Thoracic aorta (tissue), 2 donors: ENCODE results near the gene LIN7C. TPM values are rescaled to one million over a fixed set of nuclear protein-coding genes. Genes with fewer than 3 reads are reported as not detected.

Experiments
- ATAC-seq: fragments of 150-250 bp; one replicate; pipeline ENCODE4 v1.8.0; 2017; ENCODE audit warnings: low read depth; ENCODE audit not compliant: insufficient number of reproducible peaks, low FRiP score
- DNase-seq: peaks from one replicate; pipeline ENCODE4 v3.0.0-alpha.2; 2020; ENCODE audit warnings: low spot score
- H3K27ac ChIP-seq, 2 donors: fragments of 200-600 bp; sonication (generic); 1 replicate in 1 of 2; 2 replicates in 1 of 2; pipeline ENCODE4 v1.5.1; 2016; ENCODE audit warnings: mild to moderate bottlenecking in 2 of 2, moderate library complexity in 2 of 2
- H3K27me3 ChIP-seq: fragments of 200-600 bp; sonication (generic); replicated peaks from 2 replicates; pipeline ENCODE4 v1.6.0; 2016; ENCODE audit warnings: mild to moderate bottlenecking; ENCODE audit not compliant: insufficient read depth
- H3K36me3 ChIP-seq: fragments of 200-600 bp; sonication (generic); one replicate; pipeline ENCODE4 v1.5.1; 2016
- H3K4me1 ChIP-seq, 2 donors: fragments of 200-600 bp; sonication (generic); 1 replicate in 1 of 2; 2 replicates in 1 of 2; pipeline versions ENCODE4 v1.5.1 to v1.6.0; 2016; ENCODE audit warnings: low read depth in 2 of 2, mild to moderate bottlenecking in 1 of 2; ENCODE audit not compliant: control insufficient read depth in 1 of 2
- H3K4me3 ChIP-seq: fragments of 200-600 bp; sonication (generic); 2 replicates; pipeline ENCODE4 v1.5.1; 2016; ENCODE audit warnings: mild to moderate bottlenecking
- H3K9me3 ChIP-seq: fragments of 200-600 bp; sonication (generic); 2 replicates; pipeline ENCODE4 v1.5.1; 2016
- total RNA-seq, 2 donors: library from RNA; depleted of rRNA; stranded (reverse); fragments of >200 nt; gene quantifications; one replicate each; pipeline versions ENCODE4 v1.1.0 to v1.2.3, GENCODE V29; 2016
- TF ChIP-seq, protein P1 (sequence below): fragments of 200-600 bp; sonication (generic); IDR thresholded peaks from one replicate; pipeline ENCODE4 v1.5.1; 2019; ENCODE audit warnings: antibody characterized with exemption

LIN7C gene
- total RNA-seq, 2 donors from 2014 or later, result 26.9 to 51.3 TPM

DNA sequence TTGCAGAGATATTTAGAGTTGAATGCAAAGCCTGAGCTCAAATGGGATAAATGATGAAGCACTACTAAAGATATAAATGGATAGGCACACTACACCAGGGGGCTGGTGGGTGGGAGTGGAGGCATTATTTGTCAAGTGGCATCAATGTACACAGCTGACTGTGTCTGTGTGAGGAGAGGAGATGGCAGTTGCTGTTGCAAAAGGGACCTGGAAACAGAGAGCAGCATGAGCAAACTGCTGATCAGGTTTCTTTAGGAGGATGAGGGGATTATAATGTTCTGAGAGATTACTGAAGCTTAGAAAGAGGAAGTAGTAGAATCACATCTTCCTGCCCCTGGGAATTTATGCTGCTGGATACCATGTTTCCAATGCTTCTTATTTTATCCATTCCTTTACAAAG is 39.4 kb upstream of the LIN7C start:
- ATAC-seq, result no peak
- Histone ChIP-seq H3K4me3 (no peak overlapping the region), H3K27ac (no peak overlapping the region), H3K4me1 (no peaks in the 10 kb centered on the region), H3K36me3 (no peaks in the 10 kb centered on the region), H3K27me3 (no peaks in the 10 kb centered on the region), H3K9me3 (no peaks in the 10 kb centered on the region)
- TF ChIP-seq, protein P1, sequence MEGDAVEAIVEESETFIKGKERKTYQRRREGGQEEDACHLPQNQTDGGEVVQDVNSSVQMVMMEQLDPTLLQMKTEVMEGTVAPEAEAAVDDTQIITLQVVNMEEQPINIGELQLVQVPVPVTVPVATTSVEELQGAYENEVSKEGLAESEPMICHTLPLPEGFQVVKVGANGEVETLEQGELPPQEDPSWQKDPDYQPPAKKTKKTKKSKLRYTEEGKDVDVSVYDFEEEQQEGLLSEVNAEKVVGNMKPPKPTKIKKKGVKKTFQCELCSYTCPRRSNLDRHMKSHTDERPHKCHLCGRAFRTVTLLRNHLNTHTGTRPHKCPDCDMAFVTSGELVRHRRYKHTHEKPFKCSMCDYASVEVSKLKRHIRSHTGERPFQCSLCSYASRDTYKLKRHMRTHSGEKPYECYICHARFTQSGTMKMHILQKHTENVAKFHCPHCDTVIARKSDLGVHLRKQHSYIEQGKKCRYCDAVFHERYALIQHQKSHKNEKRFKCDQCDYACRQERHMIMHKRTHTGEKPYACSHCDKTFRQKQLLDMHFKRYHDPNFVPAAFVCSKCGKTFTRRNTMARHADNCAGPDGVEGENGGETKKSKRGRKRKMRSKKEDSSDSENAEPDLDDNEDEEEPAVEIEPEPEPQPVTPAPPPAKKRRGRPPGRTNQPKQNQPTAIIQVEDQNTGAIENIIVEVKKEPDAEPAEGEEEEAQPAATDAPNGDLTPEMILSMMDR, result no peak
- DNase-seq, result no peak

DNA sequence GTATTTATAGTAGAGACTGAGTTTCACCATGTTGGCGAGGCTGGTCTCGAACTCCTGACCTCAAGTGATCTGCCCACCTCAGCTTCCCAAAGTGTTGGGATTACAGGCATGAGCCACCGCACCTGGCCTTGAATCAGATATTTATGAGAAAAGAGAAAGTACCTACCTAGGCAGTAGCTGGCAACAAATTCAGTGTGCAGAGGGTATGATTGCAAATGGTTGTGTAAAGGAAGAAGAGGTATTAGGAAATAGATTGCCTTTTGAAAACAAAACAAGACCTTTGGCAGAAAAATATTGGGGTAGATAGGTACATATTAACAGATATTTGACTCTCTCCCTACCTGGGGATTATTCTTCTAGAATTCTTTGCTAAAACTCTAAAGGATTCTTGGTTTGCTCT is 38.5 kb upstream of the LIN7C start:
- TF ChIP-seq, protein P1, result no peak
- DNase-seq (no peak), ATAC-seq (no peak)
- Histone ChIP-seq H3K4me3 (no peak overlapping the region), H3K27ac (no peak overlapping the region), H3K4me1 (no peaks in the 10 kb centered on the region), H3K27me3 (no peaks in the 10 kb centered on the region), H3K9me3 (no peaks in the 10 kb centered on the region), H3K36me3 (no peaks in the 10 kb centered on the region)

DNA sequence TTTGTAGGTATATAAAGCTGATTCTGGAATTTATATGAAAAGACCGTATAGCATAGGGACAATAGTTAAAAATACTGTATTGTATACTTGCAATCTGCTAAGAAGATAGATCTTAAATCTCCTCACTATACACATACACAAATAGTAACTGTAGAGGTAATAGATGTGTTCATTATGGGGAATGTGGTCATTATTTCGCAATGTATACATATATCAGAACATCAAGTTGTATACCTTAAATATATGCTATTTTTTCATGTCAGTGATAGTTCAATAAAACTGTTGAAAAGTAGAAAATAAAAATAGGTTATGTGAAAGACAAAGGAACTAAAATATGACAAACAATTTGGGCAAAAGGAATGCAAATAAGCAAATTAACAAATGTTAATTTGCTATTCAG is 35.2 kb upstream of the LIN7C start:
- DNase-seq (no peak), ATAC-seq (no peak)
- Histone ChIP-seq H3K27me3 (no peaks in the 10 kb centered on the region), H3K27ac (no peak overlapping the region), H3K36me3 (no peaks in the 10 kb centered on the region), H3K4me1 (no peaks in the 10 kb centered on the region), H3K4me3 (no peak overlapping the region), H3K9me3 (no peaks in the 10 kb centered on the region)
- TF ChIP-seq, protein P1, result no peak

DNA sequence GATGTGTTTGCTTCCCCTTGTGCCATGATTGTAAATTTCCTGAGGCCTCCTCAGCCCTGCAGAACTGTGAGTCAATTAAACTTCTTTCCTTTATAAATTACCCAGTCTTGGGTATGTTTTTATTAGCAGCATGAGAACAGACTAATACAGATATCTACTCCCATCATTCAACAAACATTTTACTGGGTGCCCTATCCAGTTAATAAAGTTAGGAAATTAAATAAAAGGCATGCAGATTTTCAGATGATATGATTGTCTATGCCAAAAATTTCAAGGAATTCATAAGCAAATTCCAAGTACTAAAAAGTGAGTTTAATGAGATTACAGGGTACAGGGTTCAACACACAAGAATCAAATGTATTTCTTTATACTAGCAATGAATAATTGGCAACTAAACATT is 33.5 kb upstream of the LIN7C start:
- no peak for ATAC-seq
- DNase-seq, result no peak
- H3K27ac ChIP-seq, result no peak overlapping the region

DNA sequence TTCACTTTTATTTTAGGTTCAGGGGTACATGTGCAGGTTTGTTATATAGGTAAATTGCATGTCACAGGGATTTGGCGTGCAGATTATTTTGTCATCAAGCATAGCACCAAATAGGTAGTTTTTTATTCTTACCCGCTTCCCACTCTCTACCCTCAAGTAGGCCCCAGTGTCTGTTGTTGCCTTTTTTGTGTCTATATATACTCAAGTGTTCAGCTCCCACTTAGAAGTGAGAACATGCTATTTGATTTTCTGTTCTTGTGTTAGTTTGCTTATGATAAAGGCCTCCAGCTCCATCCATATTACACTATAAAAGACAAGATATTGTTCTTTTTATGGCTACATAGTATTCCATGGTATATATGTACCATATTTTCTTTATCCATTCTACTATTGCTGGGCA is 28.5 kb upstream of the LIN7C start:
- no peaks in the 10 kb centered on the region for H3K9me3 ChIP-seq
- no peak for ATAC-seq
- H3K4me3 ChIP-seq, result no peak overlapping the region

More for the DNA sequence above, 33.5 kb upstream of the LIN7C start:
- H3K27me3 ChIP-seq, result no peaks in the 10 kb centered on the region
- no peak overlapping the region for H3K4me3 ChIP-seq
- H3K36me3 ChIP-seq, result no peaks in the 10 kb centered on the region
- TF ChIP-seq, protein P1, result no peak
- H3K4me1 ChIP-seq, result no peaks in the 10 kb centered on the region
- H3K9me3 ChIP-seq, result no peaks in the 10 kb centered on the region

More for the DNA sequence above, 28.5 kb upstream of the LIN7C start:
- Histone ChIP-seq H3K27me3 (no peaks in the 10 kb centered on the region), H3K4me1 (peaks cover 0 to 6% of the 10 kb centered on the region in 2 donors), H3K27ac (no peak overlapping the region), H3K36me3 (no peaks in the 10 kb centered on the region)
- DNase-seq, result no peak
- TF ChIP-seq, protein P1, result no peak
